Testis (tissue), 2 donors: ENCODE data around the gene FHOD1.

Experiments used
- CTCF ChIP-seq, 3 experiments: fragments of 450-650 bp in 2 of 3; fragments of 200-600 bp in 1 of 3; sonication (generic) in 1 of 3; IDR thresholded peaks; one replicate each; pipeline ENCODE4 v1.5.1; 2016 to 2019; ENCODE audit warnings: antibody characterized with exemption in 3 of 3, mild to moderate bottlenecking in 2 of 3, moderate library complexity in 1 of 3
- POLR2A ChIP-seq: fragments of 450-650 bp; IDR thresholded peaks from one replicate; pipeline ENCODE4 v1.6.1; 2017; ENCODE audit warnings: antibody characterized with exemption, mild to moderate bottlenecking, moderate library complexity

GRCh38 chr16:67241008-67241900, 6.0 kb downstream of the FHOD1 start:
- TF ChIP-seq CTCF (IDR thresholded peaks at IDR 0.05) = no peak
- no peak for TF ChIP-seq POLR2A
